Hepatocyte (in vitro differentiated cells): ENCODE data around the gene ZP4. TPM values are rescaled to one million over a fixed set of nuclear protein-coding genes. Genes with fewer than 3 reads are reported as not detected.
A peak's percentile ranks its signal among the peaks of the same experiment; 100 is the strongest.

Experiments
- DNase-seq: peaks from one replicate; pipeline ENCODE4 v3.0.0-alpha.2; 2016; ENCODE audit warnings: low spot score
- H2AFZ ChIP-seq: fragments of 200-600 bp; sonication (generic); 2 replicates; pipeline ENCODE4 v1.6.0; 2016; ENCODE audit warnings: antibody characterized with exemption, mild to moderate bottlenecking
- H3K27ac ChIP-seq: fragments of 200-600 bp; sonication (generic); 2 replicates; pipeline ENCODE4 v1.5.1; 2016; ENCODE audit warnings: mild to moderate bottlenecking
- H3K27me3 ChIP-seq: fragments of 200-600 bp; sonication (generic); 2 replicates; pipeline ENCODE4 v1.6.1; 2016
- H3K36me3 ChIP-seq: fragments of 200-600 bp; sonication (generic); replicated peaks from 2 replicates; pipeline ENCODE4 v1.5.1; 2016; ENCODE audit warnings: low read depth; ENCODE audit not compliant: insufficient read depth
- H3K4me1 ChIP-seq: fragments of 200-600 bp; sonication (generic); 2 replicates; pipeline ENCODE4 v1.5.1; 2016; ENCODE audit warnings: mild to moderate bottlenecking, moderate library complexity; ENCODE audit not compliant: insufficient read depth
- H3K4me2 ChIP-seq: fragments of 200-600 bp; sonication (generic); 2 replicates; pipeline ENCODE4 v1.6.0; 2016
- H3K4me3 ChIP-seq: fragments of 200-600 bp; sonication (generic); 2 replicates; pipeline ENCODE4 v1.5.1; 2016; ENCODE audit warnings: mild to moderate bottlenecking
- H3K79me2 ChIP-seq: fragments of 200-600 bp; sonication (generic); 2 replicates; pipeline ENCODE4 v1.6.0; 2017; ENCODE audit warnings: mild to moderate bottlenecking
- H3K9me2 ChIP-seq: fragments of 200-600 bp; sonication (generic); replicated peaks from 2 replicates; pipeline ENCODE4 v1.6.0; 2017; ENCODE audit warnings: mild to moderate bottlenecking; ENCODE audit not compliant: insufficient read depth
- H3K9me3 ChIP-seq: fragments of 200-600 bp; sonication (generic); 2 replicates; pipeline ENCODE4 v1.5.1; 2016; ENCODE audit warnings: low read depth, mild to moderate bottlenecking
- H4K20me1 ChIP-seq: fragments of 200-600 bp; sonication (generic); 2 replicates; pipeline ENCODE4 v1.6.0; 2016; ENCODE audit warnings: mild to moderate bottlenecking; ENCODE audit not compliant: insufficient read depth, poor library complexity, severe bottlenecking
- CTCF ChIP-seq: fragments of 200-600 bp; sonication (generic); IDR thresholded peaks from 2 replicates; pipeline ENCODE4 v1.5.1; 2016; ENCODE audit warnings: antibody characterized with exemption, mild to moderate bottlenecking; ENCODE audit not compliant: poor library complexity
- EZH2 ChIP-seq: fragments of 200-600 bp; sonication (generic); IDR thresholded peaks from 2 replicates; pipeline ENCODE4 v1.6.1; 2016; ENCODE audit warnings: antibody characterized with exemption, mild to moderate bottlenecking, borderline replicate concordance
- EZH2phosphoT487 ChIP-seq: fragments of 200-600 bp; sonication (generic); IDR thresholded peaks from one replicate; pipeline ENCODE4 v1.6.1; 2018; ENCODE audit warnings: antibody characterized with exemption, mild to moderate bottlenecking, low read depth, moderate library complexity; ENCODE audit not compliant: unreplicated experiment, severe bottlenecking
- WGBS: methylation state at CpG from one replicate; pipeline ENCODE4 v1.1.6; 2016; ENCODE audit warnings: low lambda C conversion rate; ENCODE audit errors: missing lambda C conversion rate; 5-methylcytosine and 5-hydroxymethylcytosine counted together
- polyA plus RNA-seq: library from polyadenylated mRNA; unstranded; fragments of >200 nt; fragmentation: Nextera tagmentation; extraction: Ambion mirVana; gene quantifications from 2 replicates; pipeline ENCODE4 v1.2.1, GENCODE V29; 2016
- total RNA-seq: library from RNA; depleted of rRNA; stranded (reverse); fragments of >200 nt; gene quantifications from 2 replicates; pipeline ENCODE4 v1.2.3, GENCODE V29; 2014

The ZP4 gene
- total and polyA plus RNA-seq, 2 experiments from 2014 or later, result 0.13 to 0.17 TPM

- H3K4me2 ChIP-seq, result no peak overlapping the region
- no peaks in the 10 kb centered on the region for H3K4me1 ChIP-seq
- H3K27ac ChIP-seq, result no peak overlapping the region
- H3K9me2 ChIP-seq, result no peaks in the 10 kb centered on the region
- TF ChIP-seq CTCF (no peak), EZH2phosphoT487 (no peak), EZH2 (no peak)
- H3K9me3 ChIP-seq, result no peaks in the 10 kb centered on the region
- no peaks in the 10 kb centered on the region for H3K27me3 ChIP-seq
- no peak overlapping the region for H2AFZ ChIP-seq
- WGBS, result 94% methylated on average over 8 of the region's 8 CpGs
- no peak overlapping the region for H3K4me3 ChIP-seq
- no peaks in the 10 kb centered on the region for H4K20me1 ChIP-seq
- no peaks in the 10 kb centered on the region for H3K36me3 ChIP-seq
- no peaks in the 10 kb centered on the region for H3K79me2 ChIP-seq
- no peak for DNase-seq
Measured at GRCh38 chr1:237875291-237875690, 15.4 kb downstream of the ZP4 start.

- H2AFZ ChIP-seq, result no peak overlapping the region
- H3K79me2 ChIP-seq, result no peaks in the 10 kb centered on the region
- no peak overlapping the region for H3K4me3 ChIP-seq
- no peak overlapping the region for H3K4me2 ChIP-seq
- no peaks in the 10 kb centered on the region for H3K4me1 ChIP-seq
- H3K36me3 ChIP-seq, result no peaks in the 10 kb centered on the region
- H4K20me1 ChIP-seq, result no peaks in the 10 kb centered on the region
- peak; percentile 58 for DNase-seq
- no peaks in the 10 kb centered on the region for H3K27me3 ChIP-seq
- TF ChIP-seq EZH2phosphoT487 (no peak), CTCF (no peak), EZH2 (no peak)
- H3K27ac ChIP-seq, result no peak overlapping the region
- H3K9me3 ChIP-seq, result no peaks in the 10 kb centered on the region
- WGBS, result 60% methylated on average over 4 of the region's 4 CpGs
- H3K9me2 ChIP-seq, result no peaks in the 10 kb centered on the region
Measured at GRCh38 chr1:237873487-237874211, 17.1 kb downstream of the ZP4 start.

GRCh38 chr1:237868817-237869600, 21.7 kb downstream of the ZP4 start:
- H3K9me3 ChIP-seq, result no peaks in the 10 kb centered on the region
- H3K4me3 ChIP-seq, result no peak overlapping the region
- H4K20me1 ChIP-seq, result no peaks in the 10 kb centered on the region
- no peaks in the 10 kb centered on the region for H3K36me3 ChIP-seq
- H3K27ac ChIP-seq, result no peak overlapping the region
- DNase-seq, result peak; percentile 58
- WGBS, result 42% methylated on average over 4 of the region's 4 CpGs
- TF ChIP-seq EZH2phosphoT487 (no peak), EZH2 (no peak), CTCF (no peak)
- peak overlapping the region; percentile 19 for H2AFZ ChIP-seq
- no peaks in the 10 kb centered on the region for H3K4me1 ChIP-seq
- no peaks in the 10 kb centered on the region for H3K27me3 ChIP-seq
- H3K79me2 ChIP-seq, result no peaks in the 10 kb centered on the region
- H3K4me2 ChIP-seq, result peak overlapping the region; percentile 40
- no peaks in the 10 kb centered on the region for H3K9me2 ChIP-seq
